Keratinocyte (primary cell): ENCODE data around the gene ORAI3. TPM values are rescaled to one million over a fixed set of nuclear protein-coding genes. Genes with fewer than 3 reads are reported as not detected.

Experiments
- DNase-seq: peaks from one replicate; pipeline ENCODE4 v3.0.0-alpha.2; 2011; ENCODE audit warnings: low read depth, missing footprints, low spot score
- FAIRE-seq: peaks from 2 replicates; lab custom pipeline; 2011; peaks lifted over from hg19 to GRCh38; lab: Jason Lieb, UNC
- H2AFZ ChIP-seq: 2 replicates; pipeline ENCODE4 v1.6.0; 2012; ENCODE audit warnings: low read length, control low read depth, inconsistent platforms; ENCODE audit not compliant: control insufficient read depth
- H3K27ac ChIP-seq: 2 replicates; pipeline ENCODE4 v1.5.1; 2011; ENCODE audit warnings: low read length; ENCODE audit not compliant: control insufficient read depth, insufficient read depth
- H3K27me3 ChIP-seq: 3 replicates; pipeline ENCODE4 v1.6.0; 2011; ENCODE audit warnings: low read length; ENCODE audit not compliant: control insufficient read depth, insufficient read depth; ENCODE audit errors: extremely low read depth
- H3K36me3 ChIP-seq, 2 experiments: 2 replicates in 1 of 2; 3 replicates in 1 of 2; pipeline ENCODE4 v1.5.1; 2011; ENCODE audit warnings: low read length in 2 of 2, mild to moderate bottlenecking in 1 of 2; ENCODE audit not compliant: control insufficient read depth in 2 of 2, insufficient read depth in 2 of 2; ENCODE audit errors: extremely low read depth in 1 of 2
- H3K4me1 ChIP-seq: 3 replicates; pipeline ENCODE4 v1.5.1; 2011; ENCODE audit warnings: low read length; ENCODE audit not compliant: control insufficient read depth, insufficient read depth; ENCODE audit errors: extremely low read depth
- H3K4me2 ChIP-seq: 3 replicates; pipeline ENCODE4 v1.6.0; 2011; ENCODE audit warnings: low read depth, low read length; ENCODE audit not compliant: control insufficient read depth, insufficient read depth; ENCODE audit errors: extremely low read depth
- H3K4me3 ChIP-seq, 3 experiments: fragments of 200-600 bp in 1 of 3; sonication (generic) in 1 of 3; 2 replicates in 2 of 3; 3 replicates in 1 of 3; pipeline ENCODE4 v1.5.1; 2011 to 2016; ENCODE audit warnings: low read length in 3 of 3, mild to moderate bottlenecking in 3 of 3, control low read depth in 2 of 3, inconsistent platforms in 1 of 3, low read depth in 1 of 3, mixed read lengths in 1 of 3, mixed run types in 1 of 3, moderate library complexity in 1 of 3; ENCODE audit not compliant: control insufficient read depth in 2 of 3, insufficient read depth in 2 of 3; ENCODE audit errors: extremely low read depth in 1 of 3
- H3K79me2 ChIP-seq: 2 replicates; pipeline ENCODE4 v1.6.0; 2012; ENCODE audit warnings: low read length; ENCODE audit not compliant: control insufficient read depth, insufficient read depth
- H3K9ac ChIP-seq: 3 replicates; pipeline ENCODE4 v1.6.0; 2011; ENCODE audit warnings: low read length; ENCODE audit not compliant: control insufficient read depth, insufficient read depth; ENCODE audit errors: extremely low read depth
- H3K9me1 ChIP-seq: 3 replicates; pipeline ENCODE4 v1.6.0; 2011; ENCODE audit warnings: low read length; ENCODE audit not compliant: control insufficient read depth, insufficient read depth; ENCODE audit errors: extremely low read depth
- H3K9me3 ChIP-seq: 2 replicates; pipeline ENCODE4 v1.5.1; 2012; ENCODE audit warnings: low read depth, low read length; ENCODE audit not compliant: control insufficient read depth
- H4K20me1 ChIP-seq: 3 replicates; pipeline ENCODE4 v1.6.0; 2011; ENCODE audit warnings: low read length; ENCODE audit not compliant: control insufficient read depth, insufficient read depth; ENCODE audit errors: extremely low read depth
- EZH2 ChIP-seq: IDR thresholded peaks from one replicate; pipeline ENCODE4 v1.6.1; 2012; ENCODE audit warnings: inconsistent platforms, mild to moderate bottlenecking, low read length, moderate library complexity
- dilution Hi-C: fragments of 300-500 bp; cut with MboI; formaldehyde crosslinking; loops from one replicate; pipeline ENCODE4 v1.7.0; 2020; ENCODE audit warnings: low sequenced_read_pairs; ENCODE audit not compliant: extremely low pct_ligation_motif_present
- polyA plus RNA-seq, 5 experiments: library from polyadenylated mRNA; depleted of rRNA in 3 of 5; stranded (reverse) in 3 of 5; stranded (forward) in 1 of 5; unstranded in 1 of 5; fragments of >200 nt; gene quantifications; 1 replicate in 1 of 5; 2 replicates in 3 of 5; 3 replicates in 1 of 5; pipeline versions ENCODE4 v1.2.1 to v1.2.3, GENCODE V29; 2011 to 2012; ENCODE audit warnings: missing spikeins in 2 of 5, low read depth in 1 of 5, low replicate concordance in 1 of 5
- TF ChIP-seq, protein P1 (sequence below), 3 experiments: IDR thresholded peaks in 1 of 3; conservative IDR thresholded peaks in 1 of 3; optimal IDR thresholded peaks in 1 of 3; 2 replicates in 2 of 3; 3 replicates in 1 of 3; pipeline versions ENCODE3 to v1.5.1; 2011; ENCODE audit warnings: low read length in 3 of 3, mild to moderate bottlenecking in 3 of 3, moderate library complexity in 2 of 3, control low read depth in 1 of 3, inconsistent platforms in 1 of 3; ENCODE audit not compliant: insufficient read depth in 2 of 3; ENCODE audit errors: extremely low read depth in 1 of 3

ORAI3 gene
- polyA plus RNA-seq, 1 donor (not counting 4 experiments of a cell fraction or from before 2014, with no cell fraction given), result 8.1 TPM

DNA sequence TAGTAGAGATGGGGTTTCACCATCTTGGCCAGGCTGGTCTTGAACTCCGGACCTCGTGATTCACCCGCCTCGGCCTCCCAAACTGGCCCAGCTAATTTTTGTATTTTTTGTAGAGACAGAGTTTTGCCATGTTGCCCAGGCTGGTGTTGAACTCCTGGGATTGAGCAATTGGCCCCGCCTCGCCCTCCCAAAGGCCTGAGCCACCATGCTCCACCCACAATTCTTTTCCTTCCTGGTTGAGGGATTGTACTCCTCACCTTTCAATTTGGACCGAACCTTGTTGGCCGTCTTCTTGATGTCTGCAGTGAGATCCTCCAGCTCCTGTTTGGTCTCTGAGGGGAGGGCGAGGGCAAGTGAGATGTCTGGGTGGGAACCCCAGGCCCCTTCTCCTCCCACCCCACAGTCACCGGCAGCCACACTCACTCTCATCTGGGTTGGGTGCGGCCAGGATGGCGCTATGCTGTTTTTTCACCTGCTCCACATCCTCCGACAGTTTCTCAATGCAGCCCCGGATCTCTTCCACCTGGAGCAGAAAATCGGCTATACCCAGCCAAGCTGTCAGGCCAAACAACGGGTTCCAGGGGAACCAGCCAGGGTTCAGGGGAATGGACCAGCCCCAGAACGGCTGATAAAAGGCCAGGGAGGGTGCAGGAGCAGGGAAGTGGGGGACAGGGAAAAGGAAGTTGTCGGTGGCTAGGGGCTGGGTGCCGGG lies 52.0 kb downstream of the ORAI3 start:
- DNase-seq (no peak), FAIRE-seq (no peak)
- Histone ChIP-seq H3K9ac (no peak overlapping the region), H3K27me3 (no peaks in the 10 kb centered on the region), H3K79me2 (no peaks in the 10 kb centered on the region), H3K4me2 (peak overlapping the region; percentile 44), H2AFZ (peak overlapping the region; percentile 70), H3K36me3 (no peaks in the 10 kb centered on the region), H3K9me3 (no peaks in the 10 kb centered on the region), H4K20me1 (no peaks in the 10 kb centered on the region), H3K4me1 (peaks cover 46% of the 10 kb centered on the region), H3K4me3 (peak overlapping the region in 1 of 3 experiments; percentile 17), H3K27ac (no peak overlapping the region), H3K9me1 (peaks cover 3% of the 10 kb centered on the region)
- TF ChIP-seq, protein P1, sequence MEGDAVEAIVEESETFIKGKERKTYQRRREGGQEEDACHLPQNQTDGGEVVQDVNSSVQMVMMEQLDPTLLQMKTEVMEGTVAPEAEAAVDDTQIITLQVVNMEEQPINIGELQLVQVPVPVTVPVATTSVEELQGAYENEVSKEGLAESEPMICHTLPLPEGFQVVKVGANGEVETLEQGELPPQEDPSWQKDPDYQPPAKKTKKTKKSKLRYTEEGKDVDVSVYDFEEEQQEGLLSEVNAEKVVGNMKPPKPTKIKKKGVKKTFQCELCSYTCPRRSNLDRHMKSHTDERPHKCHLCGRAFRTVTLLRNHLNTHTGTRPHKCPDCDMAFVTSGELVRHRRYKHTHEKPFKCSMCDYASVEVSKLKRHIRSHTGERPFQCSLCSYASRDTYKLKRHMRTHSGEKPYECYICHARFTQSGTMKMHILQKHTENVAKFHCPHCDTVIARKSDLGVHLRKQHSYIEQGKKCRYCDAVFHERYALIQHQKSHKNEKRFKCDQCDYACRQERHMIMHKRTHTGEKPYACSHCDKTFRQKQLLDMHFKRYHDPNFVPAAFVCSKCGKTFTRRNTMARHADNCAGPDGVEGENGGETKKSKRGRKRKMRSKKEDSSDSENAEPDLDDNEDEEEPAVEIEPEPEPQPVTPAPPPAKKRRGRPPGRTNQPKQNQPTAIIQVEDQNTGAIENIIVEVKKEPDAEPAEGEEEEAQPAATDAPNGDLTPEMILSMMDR (optimal IDR thresholded peaks at IDR 0.05 in 1 of 3, IDR thresholded peaks at IDR 0.05 in 1 of 3, conservative IDR thresholded peaks at IDR 0.05 in 1 of 3; ENCODE audit: extremely low read depth in 1 of 3, insufficient read depth in 2 of 3, low read length in 3 of 3), result no peak
- no peak for TF ChIP-seq EZH2
- dilution Hi-C loops, result no loop called here

- Histone ChIP-seq H3K27ac (no peak overlapping the region), H4K20me1 (no peaks in the 10 kb centered on the region), H3K9me3 (no peaks in the 10 kb centered on the region), H3K4me1 (peaks cover 41% of the 10 kb centered on the region), H3K79me2 (no peaks in the 10 kb centered on the region), H3K9me1 (peaks cover 3% of the 10 kb centered on the region), H3K4me3 (peak overlapping the region in 2 of 3 experiments; percentile 16 to 19), H3K9ac (no peak overlapping the region), H3K27me3 (no peaks in the 10 kb centered on the region), H2AFZ (peak overlapping the region; percentile 44), H3K36me3 (no peaks in the 10 kb centered on the region), H3K4me2 (peak overlapping the region; percentile 56)
- DNase-seq (no peak), FAIRE-seq (no peak)
- dilution Hi-C loops, result no loop called here
- no peak for TF ChIP-seq EZH2
- TF ChIP-seq, protein P1 (optimal IDR thresholded peaks at IDR 0.05 in 1 of 3, IDR thresholded peaks at IDR 0.05 in 1 of 3, conservative IDR thresholded peaks at IDR 0.05 in 1 of 3; ENCODE audit: extremely low read depth in 1 of 3, insufficient read depth in 2 of 3, low read length in 3 of 3), result no peak
These were observed 52.8 kb downstream of the ORAI3 start for GRCh38 chr16:31001507-31002249.
